CD14-positive monocyte (primary cell): ENCODE measurements around the gene PLEKHH3. TPM values are rescaled to one million over a fixed set of nuclear protein-coding genes. Genes with fewer than 3 reads are reported as not detected.

ENCODE experiments used
- DNase-seq, 3 donors: peaks; one replicate each; pipeline ENCODE4 v3.0.0-alpha.2; 2011 to 2022
- H2AFZ ChIP-seq: 2 replicates; pipeline ENCODE4 v1.6.0; 2012; ENCODE audit warnings: mild to moderate bottlenecking, low read depth, low read length, inconsistent platforms; ENCODE audit not compliant: insufficient read depth, poor library complexity, severe bottlenecking
- H3K27ac ChIP-seq, 2 donors: 1 replicate in 1 of 2; 2 replicates in 1 of 2; pipeline ENCODE4 v1.5.1; 2012 to 2013; ENCODE audit warnings: low read length in 2 of 2, control low read depth in 1 of 2, inconsistent platforms in 1 of 2, low read depth in 1 of 2, mild to moderate bottlenecking in 1 of 2
- H3K27me3 ChIP-seq, 2 donors: one replicate each; pipeline versions ENCODE4 v1.6.0 to v1.6.1; 2011 to 2013; ENCODE audit warnings: low read length in 2 of 2; ENCODE audit not compliant: control insufficient read depth in 2 of 2, insufficient read depth in 2 of 2
- H3K36me3 ChIP-seq, 2 donors: replicated peaks in 1 of 2; 1 replicate in 1 of 2; 2 replicates in 1 of 2; pipeline versions ENCODE4 v1.5.1 to v1.6.1; 2012 to 2013; ENCODE audit warnings: low read length in 2 of 2, control low read depth in 1 of 2, inconsistent platforms in 1 of 2, mild to moderate bottlenecking in 1 of 2; ENCODE audit not compliant: insufficient read depth in 2 of 2, control insufficient read depth in 1 of 2
- H3K4me1 ChIP-seq, 2 donors: 1 replicate in 1 of 2; 2 replicates in 1 of 2; pipeline versions ENCODE4 v1.5.1 to v1.6.1; 2012 to 2013; ENCODE audit warnings: low read length in 2 of 2, control low read depth in 1 of 2, inconsistent platforms in 1 of 2, mild to moderate bottlenecking in 1 of 2, moderate library complexity in 1 of 2; ENCODE audit not compliant: insufficient read depth in 2 of 2, control insufficient read depth in 1 of 2
- H3K4me2 ChIP-seq: replicated peaks from 2 replicates; pipeline ENCODE3; 2012; ENCODE audit warnings: low read length, moderate library complexity, mild to moderate bottlenecking; ENCODE audit not compliant: poor library complexity, severe bottlenecking; ENCODE audit errors: extremely low read depth
- H3K4me3 ChIP-seq, 3 experiments: fragments of 200-600 bp in 1 of 3; sonication (generic) in 1 of 3; replicated peaks in 1 of 3; 1 replicate in 2 of 3; 2 replicates in 1 of 3; pipeline ENCODE4 v1.5.1; 2011 to 2013; ENCODE audit warnings: low read length in 3 of 3, mild to moderate bottlenecking in 3 of 3, control low read depth in 2 of 3, low read depth in 2 of 3, inconsistent platforms in 1 of 3, moderate library complexity in 1 of 3
- H3K79me2 ChIP-seq: 2 replicates; pipeline ENCODE4 v1.6.0; 2012; ENCODE audit warnings: mild to moderate bottlenecking, control low read depth, inconsistent platforms, low read length, moderate library complexity; ENCODE audit not compliant: insufficient read depth
- H3K9ac ChIP-seq: 2 replicates; pipeline ENCODE4 v1.6.0; 2017; ENCODE audit warnings: low read length, mild to moderate bottlenecking; ENCODE audit not compliant: insufficient read depth, poor library complexity, severe bottlenecking
- H3K9me3 ChIP-seq, 2 donors: replicated peaks in 1 of 2; 1 replicate in 1 of 2; 2 replicates in 1 of 2; pipeline versions ENCODE4 v1.5.1 to v1.6.1; 2012 to 2013; ENCODE audit warnings: low read length in 2 of 2, control low read depth in 1 of 2; ENCODE audit not compliant: control insufficient read depth in 1 of 2, insufficient read depth in 1 of 2
- H4K20me1 ChIP-seq: 2 replicates; pipeline ENCODE4 v1.6.0; 2012; ENCODE audit warnings: mild to moderate bottlenecking, low read length, control low read depth, moderate library complexity; ENCODE audit not compliant: insufficient read depth
- H3K27ac Mint-ChIP-seq, 7 donors: one replicate each; pipeline ENCODE4 v1.8.0; 2020; ENCODE audit warnings: mild to moderate bottlenecking in 7 of 7, mixed read lengths in 7 of 7, moderate library complexity in 6 of 7, inconsistent platforms in 2 of 7
- H3K27me3 Mint-ChIP-seq, 3 donors: one replicate each; pipeline ENCODE4 v1.8.0; 2021 to 2022; ENCODE audit warnings: low read depth in 3 of 3, mild to moderate bottlenecking in 3 of 3, mixed read lengths in 3 of 3, moderate library complexity in 3 of 3, inconsistent platforms in 1 of 3
- H3K36me3 Mint-ChIP-seq, 2 donors: one replicate each; pipeline ENCODE4 v1.8.0; 2020; ENCODE audit warnings: mixed read lengths in 2 of 2, inconsistent platforms in 1 of 2, mild to moderate bottlenecking in 1 of 2
- H3K4me1 Mint-ChIP-seq: one replicate; pipeline ENCODE4 v1.8.0; 2020; ENCODE audit warnings: mild to moderate bottlenecking, mixed read lengths
- H3K4me3 Mint-ChIP-seq, 2 donors: one replicate each; pipeline ENCODE4 v1.8.0; 2020; ENCODE audit warnings: mild to moderate bottlenecking in 2 of 2, mixed read lengths in 2 of 2, moderate library complexity in 1 of 2
- H3K9me3 Mint-ChIP-seq, 7 donors: one replicate each; pipeline ENCODE4 v1.8.0; 2020 to 2022; ENCODE audit warnings: mixed read lengths in 7 of 7, mild to moderate bottlenecking in 6 of 7, moderate library complexity in 6 of 7, inconsistent platforms in 2 of 7
- CTCF ChIP-seq: fragments of 200-600 bp; IDR thresholded peaks from one replicate; pipeline ENCODE4 v1.8.0; 2022; ENCODE audit warnings: antibody characterized with exemption, mild to moderate bottlenecking
- WGBS: methylation state at CpG from one replicate; pipeline ENCODE4 v1.1.5; 2013; ENCODE audit warnings: missing lambda C conversion rate; ENCODE audit not compliant: insufficient coverage; 5-methylcytosine and 5-hydroxymethylcytosine counted together
- intact Hi-C, 2 donors: fragments of 100-400 bp; cut with micrococcal nuclease; formaldehyde crosslinking; loops; one replicate each; pipeline versions ENCODE4 v1.15.0 to v1.15.1; 2023
- polyA plus RNA-seq, 3 donors: library from polyadenylated mRNA; depleted of rRNA in 1 of 3; unstranded in 2 of 3; stranded (reverse) in 1 of 3; fragments of 300-500 nt in 2 of 3; fragments of >200 nt in 1 of 3; fragmentation: Illumina TruSeq in 2 of 3; gene quantifications; 1 replicate in 2 of 3; 2 replicates in 1 of 3; pipeline ENCODE4 v1.2.3, GENCODE V29; 2012 to 2021

PLEKHH3 gene
- polyA plus RNA-seq, 3 donors, result 0.38 to 0.43 (median 0.41) TPM

- intact Hi-C loops, result no loop called here
- Histone ChIP-seq H4K20me1 (no peaks in the 10 kb centered on the region), H3K4me1 (no peaks in the 10 kb centered on the region)
Observed at GRCh38 chr17:42706732-42707131, 29.9 kb upstream of the PLEKHH3 start.

GRCh38 chr17:42704837-42705494 is 28.2 kb upstream of the PLEKHH3 start:
- Histone ChIP-seq H3K9ac (no peak overlapping the region), H3K9me3 (no peaks in the 10 kb centered on the region), H3K27me3 (no peaks in the 10 kb centered on the region), H3K36me3 (peaks cover 93 to 100% of the 10 kb centered on the region in 2 donors), H2AFZ (no peak overlapping the region), H3K4me3 (no peak overlapping the region), H3K4me2 (no peak overlapping the region), H3K4me1 (no peaks in the 10 kb centered on the region), H4K20me1 (no peaks in the 10 kb centered on the region), H3K27ac (no peak overlapping the region), H3K79me2 (no peaks in the 10 kb centered on the region)
- Mint-ChIP-seq H3K27me3 (peaks cover 0 to 2% (median 0%) of the 10 kb centered on the region in 3 donors), H3K27ac (no peak overlapping the region), H3K36me3 (peaks cover 91 to 100% of the 10 kb centered on the region in 2 donors), H3K4me1 (no peaks in the 10 kb centered on the region), H3K9me3 (peaks cover 0 to 2% (median 0%) of the 10 kb centered on the region in 7 donors), H3K4me3 (no peak overlapping the region)
- no peak for DNase-seq
- intact Hi-C loops, result no loop called here
- no peak for TF ChIP-seq CTCF
- WGBS, result 88% methylated on average over 6 of the region's 8 CpGs

More at GRCh38 chr17:42706732-42707131, 29.9 kb upstream of the PLEKHH3 start:
- Histone ChIP-seq H3K79me2 (no peaks in the 10 kb centered on the region), H3K36me3 (peaks cover 94 to 100% of the 10 kb centered on the region in 2 donors), H3K27ac (no peak overlapping the region), H3K9ac (no peak overlapping the region), H3K4me2 (no peak overlapping the region), H3K27me3 (no peaks in the 10 kb centered on the region), H3K9me3 (no peaks in the 10 kb centered on the region), H3K4me3 (no peak overlapping the region), H2AFZ (no peak overlapping the region)
- H3K36me3 Mint-ChIP-seq, result peaks cover 90 to 100% of the 10 kb centered on the region in 2 donors
- WGBS, result no CpG with 5 or more reads among the region's 5 CpGs
- no peak for TF ChIP-seq CTCF
- no peaks in the 10 kb centered on the region for H3K4me1 Mint-ChIP-seq
- H3K27me3 Mint-ChIP-seq, result peaks cover 0 to under 1% (median 0%) of the 10 kb centered on the region in 3 donors
- DNase-seq, result no peak
- H3K4me3 Mint-ChIP-seq, result no peak overlapping the region
- H3K27ac Mint-ChIP-seq, result no peak overlapping the region
- peaks cover 0 to 2% (median 0%) of the 10 kb centered on the region in 7 donors for H3K9me3 Mint-ChIP-seq
